Brain pericyte (primary cell): ENCODE measurements around the gene CFAP299.
"Not testable (repeated sequence)": the region's sequence is repeated elsewhere in the genome, so short reads cannot be mapped to it uniquely, and the experiment has no call there.

Experiments
- DNase-seq: peaks from one replicate; pipeline ENCODE4 v3.0.0-alpha.2; 2012; ENCODE audit warnings: low read depth, low spot score

CFAP299 gene

GRCh38 chr4:80717204-80717603, 381.7 kb downstream of the CFAP299 start:
- no peak for DNase-seq

- no peak for DNase-seq
Observed at GRCh38 chr4:80726471-80726870, 390.9 kb downstream of the CFAP299 start.

- DNase-seq = no peak
Observed at GRCh38 chr4:80730158-80730557, 394.6 kb downstream of the CFAP299 start.

- no peak for DNase-seq
Observed at GRCh38 chr4:80731436-80731835, 395.9 kb downstream of the CFAP299 start.

- no peak for DNase-seq
Observed at GRCh38 chr4:80732010-80732409, 396.5 kb downstream of the CFAP299 start.

GRCh38 chr4:80740375-80740774, 404.8 kb downstream of the CFAP299 start:
- DNase-seq = no peak

GRCh38 chr4:80749558-80749957, 414.0 kb downstream of the CFAP299 start:
- DNase-seq = not testable (repeated sequence)

GRCh38 chr4:80751200-80751599, 415.7 kb downstream of the CFAP299 start:
- DNase-seq = no peak

- DNase-seq = no peak
Observed at GRCh38 chr4:80767944-80768343, 432.4 kb downstream of the CFAP299 start.

GRCh38 chr4:80776168-80776567, 440.6 kb downstream of the CFAP299 start:
- DNase-seq = no peak

GRCh38 chr4:80781431-80781830, 445.9 kb downstream of the CFAP299 start:
- DNase-seq = no peak

- no peak for DNase-seq
Observed at GRCh38 chr4:80787306-80787705, 451.8 kb downstream of the CFAP299 start.

GRCh38 chr4:80788798-80789197, 453.3 kb downstream of the CFAP299 start:
- no peak for DNase-seq

GRCh38 chr4:80790152-80790551, 454.6 kb downstream of the CFAP299 start:
- no peak for DNase-seq

GRCh38 chr4:80793660-80794059, 458.1 kb downstream of the CFAP299 start:
- not testable (repeated sequence) for DNase-seq

- DNase-seq = no peak
Observed at GRCh38 chr4:80798082-80798481, 462.6 kb downstream of the CFAP299 start.

GRCh38 chr4:80800719-80801118, 465.2 kb downstream of the CFAP299 start:
- not testable (repeated sequence) for DNase-seq

GRCh38 chr4:80803337-80803736, 467.8 kb downstream of the CFAP299 start:
- DNase-seq = no peak

- no peak for DNase-seq
Observed at GRCh38 chr4:80806472-80806871, 470.9 kb downstream of the CFAP299 start.

GRCh38 chr4:80809039-80809729, 473.7 kb downstream of the CFAP299 start:
- DNase-seq = no peak

- DNase-seq = no peak
Observed at GRCh38 chr4:80811406-80811805, 475.9 kb downstream of the CFAP299 start.

GRCh38 chr4:80812145-80812544, 476.6 kb downstream of the CFAP299 start:
- DNase-seq = no peak

GRCh38 chr4:80814266-80814665, 478.7 kb downstream of the CFAP299 start:
- no peak for DNase-seq
